HUES64 (cell line): ENCODE data around the gene WAPL.

Source experiments
- H3K27ac ChIP-seq: 2 replicates; pipeline ENCODE4 v1.7.0; 2013; ENCODE audit warnings: low read depth, low read length, inconsistent platforms
- H3K27me3 ChIP-seq: 2 replicates; pipeline ENCODE4 v1.6.1; 2013; ENCODE audit warnings: mild to moderate bottlenecking, low read length; ENCODE audit not compliant: insufficient read depth
- H3K36me3 ChIP-seq: 2 replicates; pipeline ENCODE4 v1.6.1; 2013; ENCODE audit warnings: mild to moderate bottlenecking, low read length; ENCODE audit not compliant: insufficient read depth
- H3K4me1 ChIP-seq: 2 replicates; pipeline ENCODE4 v1.6.1; 2013; ENCODE audit warnings: mild to moderate bottlenecking, low read length, moderate library complexity; ENCODE audit not compliant: insufficient read depth
- H3K4me3 ChIP-seq: 2 replicates; pipeline ENCODE4 v1.5.1; 2013; ENCODE audit warnings: mild to moderate bottlenecking, low read length, moderate library complexity
- H3K9ac ChIP-seq: 2 replicates; pipeline ENCODE4 v1.6.1; 2013; ENCODE audit warnings: mild to moderate bottlenecking, low read depth, low read length
- H3K9me3 ChIP-seq: 2 replicates; pipeline ENCODE4 v1.6.1; 2013; ENCODE audit warnings: low read depth, low read length; ENCODE audit not compliant: insufficient read depth
- WGBS: fragments of 150-250, 120-280 bp; methylation state at CpG from one replicate; pipeline ENCODE4 v1.1.7; 2013; ENCODE audit warnings: missing lambda C conversion rate; 5-methylcytosine and 5-hydroxymethylcytosine counted together

WAPL gene

GRCh38 chr10:86498598-86498997 is 23.0 kb downstream of the WAPL start:
- Histone ChIP-seq H3K36me3 (peaks cover 87% of the 10 kb centered on the region), H3K9me3 (no peaks in the 10 kb centered on the region), H3K9ac (no peak overlapping the region), H3K4me3 (no peak overlapping the region), H3K27ac (no peak overlapping the region), H3K4me1 (0 out of 2 replicates have a peak, but pooled peaks cover 9% of the 10 kb centered on the region), H3K27me3 (no peaks in the 10 kb centered on the region)
- 100% methylated on average over 1 of the region's 1 CpG for WGBS

DNA sequence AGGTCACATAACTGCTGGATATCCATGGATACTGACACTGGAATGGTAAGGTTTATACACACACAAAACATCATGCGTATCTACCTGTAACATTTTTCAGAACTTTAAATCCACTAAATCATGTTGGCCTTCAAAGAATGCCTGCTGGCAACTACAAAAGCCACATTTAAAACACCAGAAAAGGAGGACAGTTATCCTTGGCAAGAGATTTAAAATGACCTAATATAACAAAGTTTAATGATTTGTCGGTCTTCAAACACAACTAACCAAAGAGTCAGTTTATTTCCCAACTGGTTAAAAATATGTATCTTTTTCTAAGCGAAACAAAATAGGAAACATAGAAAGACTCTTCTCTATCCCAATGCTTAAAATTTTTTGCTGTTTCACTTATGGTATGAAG is 24.0 kb downstream of the WAPL start:
- H3K9me3 ChIP-seq = no peaks in the 10 kb centered on the region
- WGBS = 96% methylated on average over 3 of the region's 3 CpGs
- no peak overlapping the region for H3K27ac ChIP-seq
- H3K4me1 ChIP-seq = 0 out of 2 replicates have a peak, but pooled peaks cover 9% of the 10 kb centered on the region
- H3K36me3 ChIP-seq = peaks cover 82% of the 10 kb centered on the region
- H3K4me3 ChIP-seq = no peak overlapping the region
- H3K9ac ChIP-seq = no peak overlapping the region
- H3K27me3 ChIP-seq = no peaks in the 10 kb centered on the region

GRCh38 chr10:86489960-86490612 is 31.5 kb downstream of the WAPL start:
- 95% methylated on average over 8 of the region's 8 CpGs for WGBS
- Histone ChIP-seq H3K4me3 (no peak overlapping the region), H3K4me1 (no peaks in the 10 kb centered on the region), H3K9me3 (no peaks in the 10 kb centered on the region), H3K36me3 (peaks cover 67% of the 10 kb centered on the region), H3K27me3 (no peaks in the 10 kb centered on the region), H3K27ac (no peak overlapping the region), H3K9ac (no peak overlapping the region)

GRCh38 chr10:86489071-86489810 is 32.4 kb downstream of the WAPL start:
- no peaks in the 10 kb centered on the region for H3K4me1 ChIP-seq
- H3K4me3 ChIP-seq = no peak overlapping the region
- H3K27me3 ChIP-seq = no peaks in the 10 kb centered on the region
- 100% methylated on average over 1 of the region's 1 CpG for WGBS
- no peak overlapping the region for H3K9ac ChIP-seq
- no peaks in the 10 kb centered on the region for H3K9me3 ChIP-seq
- H3K27ac ChIP-seq = no peak overlapping the region
- peaks cover 64% of the 10 kb centered on the region for H3K36me3 ChIP-seq

- Histone ChIP-seq H3K36me3 (peaks cover 72% of the 10 kb centered on the region), H3K9ac (no peak overlapping the region), H3K4me1 (no peaks in the 10 kb centered on the region; the same call in 1 of the 2 replicates), H3K27me3 (no peaks in the 10 kb centered on the region), H3K27ac (no peak overlapping the region), H3K9me3 (no peaks in the 10 kb centered on the region), H3K4me3 (no peak overlapping the region)
- 95% methylated on average over 4 of the region's 4 CpGs for WGBS
These were observed 34.7 kb downstream of the WAPL start for GRCh38 chr10:86486856-86487255.

GRCh38 chr10:86483664-86484063 is 37.9 kb downstream of the WAPL start:
- Histone ChIP-seq H3K9ac (no peak overlapping the region), H3K27me3 (no peaks in the 10 kb centered on the region), H3K4me1 (peaks cover 11% of the 10 kb centered on the region; the same call in 1 of the 2 replicates), H3K9me3 (no peaks in the 10 kb centered on the region), H3K27ac (no peak overlapping the region), H3K4me3 (no peak overlapping the region), H3K36me3 (peaks cover 49% of the 10 kb centered on the region)
- WGBS = 99% methylated on average over 5 of the region's 8 CpGs

DNA sequence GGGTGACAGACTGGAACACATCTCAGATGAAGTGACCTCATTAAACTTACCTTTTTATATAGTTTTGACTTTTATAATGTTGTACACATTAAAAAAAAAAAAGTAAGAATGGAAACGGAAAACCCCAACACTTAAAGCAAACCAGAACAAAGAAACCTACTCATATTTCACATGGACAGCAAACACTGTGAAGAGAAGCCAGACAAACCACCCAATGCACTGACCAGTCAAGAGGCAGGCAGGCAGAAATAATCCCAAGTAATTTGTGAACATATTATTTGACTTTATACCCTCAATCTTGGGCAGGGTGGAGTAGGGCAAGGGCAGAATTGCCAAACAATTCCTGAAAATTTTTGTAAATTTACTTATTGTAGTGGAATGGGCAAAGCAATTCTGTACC is 39.8 kb downstream of the WAPL start:
- Histone ChIP-seq H3K36me3 (peaks cover 47% of the 10 kb centered on the region), H3K4me1 (peaks cover 11% of the 10 kb centered on the region; the same call in 1 of the 2 replicates), H3K27me3 (no peaks in the 10 kb centered on the region), H3K4me3 (no peak overlapping the region), H3K27ac (no peak overlapping the region), H3K9ac (no peak overlapping the region), H3K9me3 (no peaks in the 10 kb centered on the region)
- whole genome bisulfite sequencing = 85% methylated on average over 1 of the region's 1 CpG

GRCh38 chr10:86480571-86480970 is 41.0 kb downstream of the WAPL start:
- Histone ChIP-seq H3K27ac (no peak overlapping the region), H3K4me3 (no peak overlapping the region), H3K36me3 (peaks cover 45% of the 10 kb centered on the region), H3K9ac (no peak overlapping the region), H3K9me3 (no peaks in the 10 kb centered on the region), H3K27me3 (no peaks in the 10 kb centered on the region), H3K4me1 (peaks cover 11% of the 10 kb centered on the region; the same call in 1 of the 2 replicates)
- 100% methylated on average over 1 of the region's 1 CpG for WGBS

- no peak overlapping the region for H3K4me3 ChIP-seq
- H3K27ac ChIP-seq = no peak overlapping the region
- no peak overlapping the region for H3K9ac ChIP-seq
- no peaks in the 10 kb centered on the region for H3K9me3 ChIP-seq
- H3K27me3 ChIP-seq = no peaks in the 10 kb centered on the region
- peaks cover 72% of the 10 kb centered on the region for H3K36me3 ChIP-seq
- WGBS = 94% methylated on average over 3 of the region's 3 CpGs
- no peaks in the 10 kb centered on the region for H3K4me1 ChIP-seq
These were observed 49.5 kb downstream of the WAPL start for GRCh38 chr10:86472061-86472460.

DNA sequence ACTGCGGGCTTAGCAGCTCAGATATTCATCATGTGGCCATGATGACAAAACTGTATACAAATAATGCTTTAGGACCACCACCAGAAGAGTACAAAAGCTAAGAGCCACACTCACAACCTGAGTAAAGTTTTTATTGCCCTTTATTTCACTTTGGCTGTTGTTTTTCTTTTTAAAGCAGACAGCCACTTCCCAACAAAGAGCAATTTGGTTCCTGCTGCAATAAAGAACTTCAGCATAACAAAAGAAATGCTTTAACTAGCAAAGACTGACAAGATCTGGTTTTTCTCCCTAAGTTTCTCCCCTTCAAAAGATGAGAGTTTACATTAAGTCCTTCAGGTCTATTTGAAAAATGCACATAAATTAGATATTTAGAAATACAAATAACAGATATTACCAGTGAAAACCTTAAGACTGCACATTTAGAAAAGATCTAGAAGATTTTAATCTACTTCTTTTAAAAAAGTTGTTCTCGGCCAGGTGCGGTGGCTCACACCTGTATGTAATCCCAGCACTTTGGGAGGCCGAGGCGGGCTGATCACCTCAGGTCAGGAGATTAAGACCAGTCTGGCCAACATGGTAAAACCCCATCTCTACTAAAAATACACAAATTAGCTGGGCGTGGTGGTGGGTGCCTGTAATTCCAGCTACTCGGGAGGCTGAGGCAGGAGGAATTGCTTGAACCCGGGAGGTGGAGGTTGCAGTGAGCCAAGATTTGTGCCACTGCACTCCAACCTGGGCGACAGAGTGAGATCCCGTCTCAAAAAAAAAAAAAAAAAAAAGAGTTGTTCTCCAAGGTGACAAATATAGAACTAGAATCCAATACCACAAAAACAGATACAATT is 59.4 kb downstream of the WAPL start:
- peak overlapping the region; percentile 28; the same call in 1 of the 2 replicates for H3K9ac ChIP-seq
- peaks cover 86% of the 10 kb centered on the region for H3K36me3 ChIP-seq
- H3K27me3 ChIP-seq = no peaks in the 10 kb centered on the region
- H3K4me1 ChIP-seq = peaks cover 9% of the 10 kb centered on the region; the same call in 1 of the 2 replicates
- no peak overlapping the region for H3K4me3 ChIP-seq
- H3K27ac ChIP-seq = peak overlapping the region; percentile 72
- WGBS = 86% methylated on average over 8 of the region's 10 CpGs
- H3K9me3 ChIP-seq = no peaks in the 10 kb centered on the region

- H3K4me1 ChIP-seq = no peaks in the 10 kb centered on the region
- H3K27me3 ChIP-seq = no peaks in the 10 kb centered on the region
- H3K36me3 ChIP-seq = peaks cover 91% of the 10 kb centered on the region
- 99% methylated on average over 4 of the region's 4 CpGs for WGBS
- H3K9ac ChIP-seq = no peak overlapping the region
- H3K9me3 ChIP-seq = no peaks in the 10 kb centered on the region
- H3K4me3 ChIP-seq = no peak overlapping the region
- H3K27ac ChIP-seq = no peak overlapping the region
These were observed 70.0 kb downstream of the WAPL start for GRCh38 chr10:86451604-86451960.
